Esophagus muscularis mucosa (tissue), 3 donors: ENCODE data around the gene CD8B.

Source experiments
- CTCF ChIP-seq, 3 experiments: fragments of 200-600 bp in 2 of 3; fragments of 450-650 bp in 1 of 3; sonication (generic) in 2 of 3; IDR thresholded peaks; one replicate each; pipeline ENCODE4 v1.5.1; 2017 to 2019; ENCODE audit warnings: antibody characterized with exemption in 3 of 3, mild to moderate bottlenecking in 2 of 3, moderate library complexity in 1 of 3
- POLR2AphosphoS5 ChIP-seq, 2 donors: sonication (generic); formaldehyde crosslinking; IDR thresholded peaks; one replicate each; pipeline ENCODE4 v1.6.1; 2017; ENCODE audit warnings: antibody characterized with exemption in 2 of 2

GRCh38 chr2:86833315-86833714 is 28.4 kb downstream of the CD8B start:
- TF ChIP-seq CTCF (IDR thresholded peaks at IDR 0.05), result no peak
- TF ChIP-seq POLR2AphosphoS5 (IDR thresholded peaks at IDR 0.05), result no peak
